Thoracic aorta endothelial cell (primary cell): ENCODE results near the gene SCN2B. TPM values are rescaled to one million over a fixed set of nuclear protein-coding genes. Genes with fewer than 3 reads are reported as not detected.

Experiments
- small RNA-seq: library from RNA; depleted of rRNA; stranded (forward); fragments of <200 nt; gene quantifications from one replicate; pipeline ENCODE3, GENCODE V24; 2012
- total RNA-seq: library from RNA; depleted of rRNA; stranded (reverse); fragments of >200 nt; gene quantifications from 2 replicates; pipeline ENCODE4 v1.2.3, GENCODE V29; 2012

SCN2B gene, protein sequence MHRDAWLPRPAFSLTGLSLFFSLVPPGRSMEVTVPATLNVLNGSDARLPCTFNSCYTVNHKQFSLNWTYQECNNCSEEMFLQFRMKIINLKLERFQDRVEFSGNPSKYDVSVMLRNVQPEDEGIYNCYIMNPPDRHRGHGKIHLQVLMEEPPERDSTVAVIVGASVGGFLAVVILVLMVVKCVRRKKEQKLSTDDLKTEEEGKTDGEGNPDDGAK
- total RNA-seq = not detected in 2 replicates

GRCh38 chr11:118175993-118176777 is at the start of gene SCN2B:
Gene SCN2B, minus strand, starts transcription at chr11:118176639. Its CDS starts 208 bp downstream, at chr11:118176431.

DNA sequence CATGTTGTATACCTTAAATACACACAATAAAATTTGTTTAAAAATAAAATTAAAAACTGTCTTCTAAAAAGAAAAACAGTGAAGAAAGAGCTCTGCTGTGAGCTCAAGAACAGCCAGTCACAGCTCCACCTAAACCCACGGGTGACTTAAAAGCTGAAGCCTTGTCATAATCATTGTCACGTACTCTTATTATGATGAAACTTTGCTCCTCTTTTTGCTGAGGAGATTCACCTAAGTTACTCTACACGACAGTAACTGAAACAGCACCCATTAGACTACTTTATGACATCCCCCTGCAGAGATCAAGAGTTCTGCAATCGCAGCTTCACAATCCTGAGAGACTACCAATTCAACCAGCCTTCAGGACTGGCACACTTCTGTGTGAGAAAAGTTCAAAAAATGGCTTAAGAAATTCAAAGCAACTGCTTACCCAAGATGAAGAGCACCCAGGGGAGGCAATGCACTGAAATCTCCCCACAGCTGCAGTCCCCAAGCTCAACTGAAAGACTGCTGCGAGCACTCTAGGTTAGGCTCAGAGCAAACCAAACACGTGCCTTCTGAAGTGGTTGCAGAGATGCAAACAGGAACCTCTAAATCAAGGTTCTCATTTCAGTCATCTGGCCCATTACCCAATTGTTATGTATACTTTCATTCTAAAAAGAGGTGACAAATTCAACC is 48.2 kb upstream of the SCN2B start, which contains the start of gene JAML:
Gene JAML (minus strand): TSS at position 501 of the 678 bp plus-strand sequence. CDS start 10,145 bp downstream, outside the sequence.

DNA sequence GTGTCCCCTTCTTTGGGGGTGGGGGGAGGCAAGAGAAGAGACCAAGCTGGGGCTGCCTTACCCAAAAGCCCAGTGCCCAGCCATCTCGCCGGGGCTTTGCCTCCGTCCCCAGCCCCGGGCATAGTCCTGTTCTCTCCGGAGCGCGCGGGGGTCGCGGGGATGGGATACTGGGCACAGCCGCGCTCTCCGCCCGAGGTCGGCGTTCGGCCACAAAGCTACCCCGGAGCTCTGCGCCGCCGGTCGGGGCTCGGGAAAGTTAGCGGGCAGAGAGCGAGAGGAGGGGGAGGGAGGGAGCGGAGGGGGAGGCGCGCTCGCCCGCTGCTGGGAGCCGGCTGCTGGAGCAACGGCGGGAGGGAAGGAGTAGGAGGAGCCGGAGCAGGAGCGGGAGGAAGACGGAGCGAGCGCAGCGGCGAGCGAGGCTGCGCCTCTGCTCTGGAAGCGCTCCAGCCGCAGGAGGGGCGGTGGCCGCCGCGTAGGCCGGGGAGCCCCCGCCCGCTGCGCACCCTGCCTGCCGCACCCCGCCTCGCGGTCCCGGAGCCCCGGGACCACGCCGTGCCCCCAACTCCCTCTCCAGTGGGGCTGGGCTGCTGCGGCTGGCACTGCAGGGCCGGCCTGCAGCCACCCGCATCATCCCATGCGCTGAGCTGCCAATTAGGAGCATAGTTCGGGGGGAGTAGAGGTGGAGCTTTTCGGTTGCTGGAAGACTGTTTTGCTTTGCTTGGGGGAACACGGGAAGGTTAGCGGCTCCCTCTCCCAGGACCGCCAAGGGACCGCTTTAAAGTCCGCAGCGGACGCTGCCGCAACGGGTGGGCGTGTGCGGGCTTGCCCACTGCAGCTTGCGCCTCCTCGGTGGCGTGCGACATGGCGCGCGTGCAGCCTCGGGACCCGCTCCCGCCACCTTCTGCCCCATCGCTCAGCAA is 23.6 kb downstream of the SCN2B start, which contains the start of gene SCN4B:
Gene SCN4B (minus strand): TSS at position 272 of the 920 bp plus-strand sequence. CDS start 150 bp downstream, at position 122.

Small RNA genes within 50 kb of the gene (small RNA-seq; reads per million reads assigned to genes)
- gene HSPE1P18 = not detected

Other genes with a start within 250 kb of the SCN2B start
- not detected in 2 replicates for gene TMPRSS13, start 247.2 kb downstream of the SCN2B start, total RNA-seq
- gene IL10RA, start 190.2 kb downstream of the SCN2B start, total RNA-seq = 0.07 TPM in 1 of 2 replicates, not detected in the other
- not detected in 2 replicates for gene TMPRSS4, start 99.6 kb downstream of the SCN2B start, total RNA-seq
- not detected in 2 replicates for gene SMIM35, start 89.7 kb downstream of the SCN2B start, total RNA-seq
- gene SCN4B, start 23.8 kb downstream of the SCN2B start, total RNA-seq = 0.13 and 0.14 TPM in 2 replicates
- 0.07 TPM in 1 of 2 replicates, not detected in the other for gene JAML, start 48.4 kb upstream of the SCN2B start, total RNA-seq
- gene MPZL3, start 75.7 kb upstream of the SCN2B start, total RNA-seq = 11.8 and 14.1 TPM in 2 replicates
- 112 and 218 TPM in 2 replicates for gene MPZL2, start 87.7 kb upstream of the SCN2B start, total RNA-seq
- gene CD3E, start 128.1 kb upstream of the SCN2B start, total RNA-seq = not detected in 2 replicates
- gene CD3D, start 166.1 kb upstream of the SCN2B start, total RNA-seq = not detected in 2 replicates
- not detected in 2 replicates for gene CD3G, start 167.7 kb upstream of the SCN2B start, total RNA-seq
- 71.0 and 73.4 TPM in 2 replicates for gene UBE4A, start 183.0 kb upstream of the SCN2B start, total RNA-seq
- 46.3 and 56.8 TPM in 2 replicates for gene ATP5MG, start 225.0 kb upstream of the SCN2B start, total RNA-seq